GM21529 (cell line): Measurements from ENCODE around the gene ADRA2B.
"Not testable (repeated sequence)": the region's sequence is repeated elsewhere in the genome, so short reads cannot be mapped to it uniquely, and the experiment has no call there.

Source experiments
- ATAC-seq: cut with Tn5 transposase; IDR thresholded peaks from one replicate; pipeline ENCODE4 v1.9.1; 2021; ENCODE audit not compliant: unreplicated experiment

The ADRA2B gene

GRCh38 chr2:96150791-96151594, 34.6 kb upstream of the ADRA2B start:
- no peak for ATAC-seq

- no peak for ATAC-seq
Observed at GRCh38 chr2:96150007-96150640, 33.8 kb upstream of the ADRA2B start.

- peak; percentile 46 for ATAC-seq
Observed at GRCh38 chr2:96148410-96149217, 32.2 kb upstream of the ADRA2B start.

DNA sequence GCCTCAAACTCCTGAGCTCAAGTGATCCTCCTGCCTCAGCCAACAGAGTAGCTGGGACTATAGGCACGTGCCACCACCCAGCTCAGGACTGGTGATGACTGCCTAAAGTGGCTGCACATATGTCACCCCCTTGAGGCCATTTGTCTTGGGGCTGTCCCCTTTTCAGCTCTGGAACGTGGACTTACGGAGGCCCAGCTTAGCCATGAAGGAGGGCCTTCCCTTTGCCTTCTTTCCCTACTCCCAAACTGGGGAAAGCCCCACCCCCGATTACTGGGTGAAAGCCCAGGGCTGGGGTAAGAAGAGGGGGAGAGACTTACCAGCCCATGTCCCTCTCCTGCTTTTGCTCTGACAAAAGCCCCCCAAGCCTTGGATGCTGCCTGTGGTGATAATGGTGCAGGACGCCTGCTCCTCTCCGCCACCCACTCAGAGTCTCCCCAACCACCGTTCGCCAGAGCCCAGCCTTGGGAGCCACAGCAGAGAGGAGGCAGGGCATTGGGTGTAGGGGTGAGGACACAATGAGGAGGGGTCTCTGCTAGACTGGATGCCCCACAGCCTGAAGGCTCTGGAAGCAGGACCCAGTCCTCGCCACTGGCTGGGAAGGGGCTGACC, 31.3 kb upstream of the ADRA2B start:
- ATAC-seq = no peak

GRCh38 chr2:96146881-96147592, 30.7 kb upstream of the ADRA2B start:
- ATAC-seq = no peak

GRCh38 chr2:96146153-96146880, 29.9 kb upstream of the ADRA2B start:
- ATAC-seq = peak; percentile 31

DNA sequence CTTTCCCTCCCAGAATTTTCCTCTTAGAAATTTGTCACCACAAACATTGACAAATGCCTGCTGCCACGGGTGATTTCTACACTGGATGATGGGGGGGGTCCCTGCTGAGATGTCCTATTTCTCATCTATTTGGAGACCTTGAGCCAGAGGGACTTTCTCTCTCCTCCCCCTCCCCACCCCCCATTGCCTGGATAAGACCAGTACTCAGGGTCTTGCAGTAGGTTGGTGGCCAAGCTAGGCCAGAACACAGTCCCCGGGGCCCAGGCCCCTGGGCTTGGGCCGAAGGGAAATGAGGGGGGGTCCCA, 29.4 kb upstream of the ADRA2B start:
- ATAC-seq = no peak

GRCh38 chr2:96145036-96145847, 28.9 kb upstream of the ADRA2B start, which contains the start of gene DUSP2:
DUSP2 (minus strand) TSS chr2:96145440; CDS start chr2:96145354, 86 bp downstream.
- ATAC-seq = peak; percentile 47

DNA sequence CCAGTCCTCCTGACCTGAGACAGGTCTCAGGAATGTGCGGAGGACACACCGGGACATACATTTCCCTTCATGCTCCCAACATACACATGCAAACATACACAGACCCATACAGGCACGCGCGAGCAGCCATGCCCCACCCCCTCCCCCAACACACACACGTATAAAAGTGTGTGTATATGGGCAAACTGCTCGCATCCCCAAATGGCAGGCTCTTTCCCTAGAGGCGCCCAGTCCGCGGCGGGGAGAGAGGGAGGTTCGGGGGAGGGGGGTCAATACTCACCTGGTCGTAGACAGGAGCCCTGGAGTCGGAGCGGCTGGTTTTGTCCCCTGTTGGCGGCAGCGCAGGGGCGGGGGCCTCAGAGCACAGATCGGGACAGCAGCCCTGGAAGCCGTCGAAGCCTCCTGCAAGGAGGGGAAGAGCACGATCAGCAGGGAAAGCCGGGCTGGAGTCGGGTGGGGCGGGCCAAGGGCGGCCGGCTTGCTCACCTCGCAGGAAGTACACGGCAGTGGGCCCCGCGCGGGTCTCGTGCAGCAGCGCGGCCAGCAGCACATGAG, 28.2 kb upstream of the ADRA2B start:
- ATAC-seq = no peak

- ATAC-seq = no peak
Observed at GRCh38 chr2:96143848-96144480, 27.6 kb upstream of the ADRA2B start.

- no peak for ATAC-seq
Observed at GRCh38 chr2:96143231-96143847, 27.0 kb upstream of the ADRA2B start.

GRCh38 chr2:96142217-96143113, 26.1 kb upstream of the ADRA2B start:
- ATAC-seq = no peak

- ATAC-seq = not testable (repeated sequence)
Observed at GRCh38 chr2:96141624-96141967, 25.2 kb upstream of the ADRA2B start.

- no peak for ATAC-seq
Observed at GRCh38 chr2:96140941-96141623, 24.7 kb upstream of the ADRA2B start.

DNA sequence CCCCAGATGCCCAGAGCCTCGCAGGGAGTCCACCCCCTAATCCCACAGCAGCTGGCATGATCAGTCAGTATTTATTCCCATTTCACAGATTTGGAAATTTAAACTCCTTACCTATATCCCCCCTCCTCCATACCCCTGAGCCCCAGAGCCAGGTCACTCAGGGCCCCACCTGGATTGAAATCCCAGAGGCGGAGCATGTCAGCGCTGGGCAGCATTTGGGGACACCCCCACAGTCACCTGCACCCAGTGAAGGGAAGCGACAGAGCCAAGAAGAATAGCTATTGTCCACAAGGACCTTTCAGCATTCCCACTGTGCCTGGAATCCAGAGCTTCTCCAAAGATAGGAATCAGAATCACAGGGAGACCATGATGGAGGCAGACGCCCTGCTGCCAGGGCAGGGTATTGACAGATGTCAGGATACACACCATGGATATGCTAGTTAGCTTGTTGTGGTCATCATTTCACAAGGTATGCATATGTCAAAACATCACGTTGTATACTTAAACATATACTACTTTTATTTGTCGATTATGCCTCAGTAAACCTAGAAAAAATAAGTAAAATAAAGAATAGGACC, 22.9 kb upstream of the ADRA2B start:
- ATAC-seq = no peak
